NOMO-1 (cell line): Measurements from ENCODE around the gene LENG9.
A peak's percentile ranks its signal among the peaks of the same experiment; 100 is the strongest.
"Not testable (repeated sequence)": the region's sequence is repeated elsewhere in the genome, so short reads cannot be mapped to it uniquely, and the experiment has no call there.

Experiments used
- DNase-seq, 2 experiments: peaks; one replicate each; lab custom pipeline; 2025; ENCODE audit not compliant: unreplicated experiment in 2 of 2; lab: John Stamatoyannopoulos, UW

LENG9 gene

GRCh38 chr19:54460230-54461005, 3.2 kb downstream of the LENG9 start:
- no peak for DNase-seq

- DNase-seq: no peak
These were observed 4.0 kb downstream of the LENG9 start for GRCh38 chr19:54459282-54460229.

- no peak for DNase-seq
These were observed 4.8 kb downstream of the LENG9 start for GRCh38 chr19:54458648-54459281.

- DNase-seq: no peak
These were observed 5.6 kb downstream of the LENG9 start for GRCh38 chr19:54457773-54458647.

GRCh38 chr19:54456423-54457373, 6.9 kb downstream of the LENG9 start:
- no peak for DNase-seq

GRCh38 chr19:54455786-54456422, 7.7 kb downstream of the LENG9 start:
- no peak for DNase-seq

GRCh38 chr19:54454781-54455675, 8.6 kb downstream of the LENG9 start:
- DNase-seq: no peak

GRCh38 chr19:54453921-54454780, 9.4 kb downstream of the LENG9 start:
- no peak for DNase-seq

GRCh38 chr19:54452626-54453025, 11.0 kb downstream of the LENG9 start:
- DNase-seq: no peak

- no peak for DNase-seq
These were observed 11.6 kb downstream of the LENG9 start for GRCh38 chr19:54451997-54452396.

- peak; percentile 19 to 23 for DNase-seq
These were observed 12.2 kb downstream of the LENG9 start for GRCh38 chr19:54451331-54451871.

- DNase-seq: no peak
These were observed 13.9 kb downstream of the LENG9 start for GRCh38 chr19:54449701-54450069.

GRCh38 chr19:54448774-54449700, 14.5 kb downstream of the LENG9 start, which contains the start of gene LENG8:
Gene LENG8 (plus strand): TSS chr19:54449199. CDS start chr19:54451345, 2,146 bp downstream.
- DNase-seq: peak; percentile 94 to 99

- DNase-seq: peak in 1 of 2 experiments; percentile 21
These were observed 15.4 kb downstream of the LENG9 start for GRCh38 chr19:54448040-54448773.

GRCh38 chr19:54446349-54446748, 17.2 kb downstream of the LENG9 start:
- DNase-seq: not testable (repeated sequence)
